HEK293T (cell line): Measurements from ENCODE around the gene LGSN.

Experiments used
- BHLHE40 ChIP-seq: fragments of 450-650 bp; IDR thresholded peaks from 2 replicates; pipeline ENCODE4 v1.6.1; 2016; ENCODE audit warnings: mild to moderate bottlenecking, moderate library complexity, borderline replicate concordance
- ELF4 ChIP-seq: fragments of 450-650 bp; IDR thresholded peaks from 2 replicates; pipeline ENCODE4 v1.6.1; 2017; ENCODE audit warnings: antibody characterized with exemption
- FOXK2 ChIP-seq: fragments of 450-650 bp; IDR thresholded peaks from 2 replicates; pipeline ENCODE4 v1.6.1; 2016; ENCODE audit warnings: mild to moderate bottlenecking
- FOXM1 ChIP-seq: fragments of 450-650 bp; IDR thresholded peaks from 2 replicates; pipeline ENCODE4 v1.6.1; 2017; ENCODE audit warnings: mild to moderate bottlenecking, borderline replicate concordance

GRCh38 chr6:63236398-63236817 lies 83.4 kb downstream of the LGSN start:
- TF ChIP-seq FOXK2 (no peak), FOXM1 (no peak), BHLHE40 (no peak), ELF4 (no peak)
